GM18508 (cell line): ENCODE measurements around the gene ZMYM2.

Experiments used
- ATAC-seq: cut with Tn5 transposase; IDR thresholded peaks from one replicate; pipeline ENCODE4 v1.9.1; 2021; ENCODE audit warnings: moderate number of reproducible peaks; ENCODE audit not compliant: insufficient read depth, unreplicated experiment

Gene ZMYM2

GRCh38 chr13:20099319-20099718, 140.8 kb downstream of the ZMYM2 start:
- no peak for ATAC-seq

GRCh38 chr13:20101467-20102316, 143.2 kb downstream of the ZMYM2 start:
- no peak for ATAC-seq

- ATAC-seq, result no peak
These were observed 144.1 kb downstream of the ZMYM2 start for GRCh38 chr13:20102525-20103180.

GRCh38 chr13:20105161-20105689, 146.7 kb downstream of the ZMYM2 start:
- ATAC-seq, result no peak

- ATAC-seq, result no peak
These were observed 148.2 kb downstream of the ZMYM2 start for GRCh38 chr13:20106742-20107141.

- ATAC-seq, result no peak
These were observed 150.5 kb downstream of the ZMYM2 start for GRCh38 chr13:20109037-20109436.

GRCh38 chr13:20114066-20114610, 155.6 kb downstream of the ZMYM2 start:
- no peak for ATAC-seq

- no peak for ATAC-seq
These were observed 157.7 kb downstream of the ZMYM2 start for GRCh38 chr13:20116213-20116612.

- ATAC-seq, result no peak
These were observed 160.0 kb downstream of the ZMYM2 start for GRCh38 chr13:20118268-20119140.

GRCh38 chr13:20119960-20120359, 161.4 kb downstream of the ZMYM2 start:
- no peak for ATAC-seq

- no peak for ATAC-seq
These were observed 162.6 kb downstream of the ZMYM2 start for GRCh38 chr13:20121159-20121525.

- no peak for ATAC-seq
These were observed 165.8 kb downstream of the ZMYM2 start for GRCh38 chr13:20124303-20124702.

- no peak for ATAC-seq
These were observed 166.7 kb downstream of the ZMYM2 start for GRCh38 chr13:20125129-20125782.

- ATAC-seq, result no peak
These were observed 167.2 kb downstream of the ZMYM2 start for GRCh38 chr13:20125783-20126165.

GRCh38 chr13:20126541-20127261, 168.2 kb downstream of the ZMYM2 start:
- no peak for ATAC-seq

- ATAC-seq, result no peak
These were observed 168.7 kb downstream of the ZMYM2 start for GRCh38 chr13:20127262-20127561.

- ATAC-seq, result peak; percentile 41
These were observed 169.3 kb downstream of the ZMYM2 start for GRCh38 chr13:20127562-20128458.

GRCh38 chr13:20128459-20128931, 170.0 kb downstream of the ZMYM2 start:
- no peak for ATAC-seq
